ENCODE results near the gene FAM181B.

The FAM181B gene

GRCh38 chr11:82724026-82724425, 9.6 kb downstream of the FAM181B start:
- Histone ChIP-seq H3K36me3 (ENCODE audit: insufficient read depth, low read length) (no peaks in the 10 kb centered on the region), H3K4me1 (ENCODE audit: insufficient read depth, low read length) (peaks cover 12% of the 10 kb centered on the region), H3K4me3 (ENCODE audit: low read length) (no peak overlapping the region), H3K27me3 (ENCODE audit: insufficient read depth, low read length) (peaks cover 9% of the 10 kb centered on the region), H3K9me3 (ENCODE audit: low read length) (no peaks in the 10 kb centered on the region), H2AFZ (ENCODE audit: low read depth, low read length) (no peak overlapping the region)

DNA sequence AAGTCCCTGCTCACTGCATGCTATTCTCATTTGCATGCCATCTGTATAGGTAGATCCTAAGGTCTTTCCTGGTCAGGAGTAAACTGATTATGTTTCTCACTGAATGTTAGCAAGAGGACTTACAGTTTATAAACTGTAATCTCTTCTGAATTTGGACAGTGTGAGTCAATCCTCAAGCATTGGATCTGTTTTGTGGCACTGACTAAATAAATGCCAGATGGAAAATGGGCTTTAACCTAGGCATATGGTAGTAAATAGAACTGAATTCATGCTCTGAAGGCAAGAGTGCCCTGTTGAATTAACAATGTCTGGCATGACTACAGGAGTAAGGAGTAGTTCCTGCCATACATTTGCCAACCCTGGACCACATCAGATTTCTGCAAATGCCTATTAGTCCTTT, 11.4 kb downstream of the FAM181B start:
- no peaks in the 10 kb centered on the region for H3K9me3 ChIP-seq (ENCODE audit: low read length)
- no peaks in the 10 kb centered on the region for H3K36me3 ChIP-seq (ENCODE audit: insufficient read depth, low read length)
- H3K27me3 ChIP-seq (ENCODE audit: insufficient read depth, low read length), result no peaks in the 10 kb centered on the region
- H3K4me1 ChIP-seq (ENCODE audit: insufficient read depth, low read length), result peaks cover 17% of the 10 kb centered on the region
- no peak overlapping the region for H3K4me3 ChIP-seq (ENCODE audit: low read length)
- no peak overlapping the region for H2AFZ ChIP-seq (ENCODE audit: low read depth, low read length)

GRCh38 chr11:82720267-82721065, 13.2 kb downstream of the FAM181B start:
- Histone ChIP-seq H2AFZ (ENCODE audit: low read depth, low read length) (no peak overlapping the region), H3K4me1 (ENCODE audit: insufficient read depth, low read length) (peaks cover 17% of the 10 kb centered on the region), H3K27me3 (ENCODE audit: insufficient read depth, low read length) (no peaks in the 10 kb centered on the region), H3K36me3 (ENCODE audit: insufficient read depth, low read length) (no peaks in the 10 kb centered on the region), H3K9me3 (ENCODE audit: low read length) (no peaks in the 10 kb centered on the region), H3K4me3 (ENCODE audit: low read length) (no peak overlapping the region)

DNA sequence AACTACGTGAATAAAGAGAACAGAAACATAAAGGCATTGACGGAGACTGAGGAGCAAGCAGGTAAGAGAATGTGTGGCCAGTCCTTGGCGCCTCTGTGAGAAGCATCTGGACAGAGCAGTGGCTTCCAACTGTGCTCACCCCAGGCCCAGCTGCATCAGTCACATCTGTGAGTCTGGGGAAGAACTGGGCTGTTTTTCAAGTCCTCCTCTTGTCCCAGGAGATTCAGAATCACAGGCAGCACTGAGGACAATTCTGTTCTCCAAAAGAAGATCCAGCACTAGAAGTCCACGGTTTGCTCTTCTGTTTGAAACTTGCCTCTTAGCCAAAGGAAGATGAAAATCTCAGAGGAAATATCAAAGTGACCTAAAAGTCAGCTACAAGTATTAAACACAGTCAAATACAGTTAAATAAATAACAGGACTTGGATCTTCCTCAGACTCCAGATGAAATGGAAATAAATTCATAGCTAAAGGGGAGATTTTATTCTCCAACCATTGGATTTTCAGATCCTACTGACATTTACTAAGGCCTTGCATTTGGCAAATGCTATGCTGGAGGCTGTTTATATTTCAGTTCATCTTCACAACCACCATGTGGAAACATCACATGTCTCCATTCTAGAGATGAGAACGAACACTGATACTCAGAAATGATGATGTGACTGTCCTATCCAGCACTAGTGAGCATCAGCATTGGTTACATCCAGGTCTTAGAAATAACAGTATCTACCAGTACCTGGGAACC, 14.1 kb downstream of the FAM181B start:
- Histone ChIP-seq H3K4me1 (ENCODE audit: insufficient read depth, low read length) (peaks cover 17% of the 10 kb centered on the region), H2AFZ (ENCODE audit: low read depth, low read length) (no peak overlapping the region), H3K27me3 (ENCODE audit: insufficient read depth, low read length) (no peaks in the 10 kb centered on the region), H3K9me3 (ENCODE audit: low read length) (no peaks in the 10 kb centered on the region), H3K4me3 (ENCODE audit: low read length) (no peak overlapping the region), H3K36me3 (ENCODE audit: insufficient read depth, low read length) (no peaks in the 10 kb centered on the region)

GRCh38 chr11:82718821-82719220, 14.8 kb downstream of the FAM181B start:
- Histone ChIP-seq H3K4me1 (ENCODE audit: insufficient read depth, low read length) (peaks cover 17% of the 10 kb centered on the region), H3K27me3 (ENCODE audit: insufficient read depth, low read length) (no peaks in the 10 kb centered on the region), H3K9me3 (ENCODE audit: low read length) (no peaks in the 10 kb centered on the region), H3K4me3 (ENCODE audit: low read length) (no peak overlapping the region), H3K36me3 (ENCODE audit: insufficient read depth, low read length) (no peaks in the 10 kb centered on the region), H2AFZ (ENCODE audit: low read depth, low read length) (no peak overlapping the region)

DNA sequence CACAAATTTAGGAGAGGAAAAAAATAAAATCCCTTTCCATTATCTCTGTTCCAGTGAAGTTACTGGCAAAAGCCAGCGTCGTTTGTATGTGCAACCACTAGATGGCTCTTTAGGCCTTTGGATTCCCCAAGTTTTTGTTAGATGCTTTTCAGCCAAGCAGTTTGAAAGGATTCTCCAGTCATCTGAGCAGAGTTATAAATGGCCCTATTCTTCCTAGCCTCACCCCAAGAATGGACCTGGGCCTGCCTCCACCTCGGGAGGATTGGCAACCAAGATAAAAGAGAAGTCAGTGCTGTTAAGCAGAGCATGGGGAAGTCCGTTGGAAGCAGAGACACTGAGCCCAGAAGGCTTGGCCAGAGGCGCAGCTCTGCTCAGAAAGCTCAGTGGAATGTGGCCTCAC, 15.4 kb downstream of the FAM181B start:
- Histone ChIP-seq H3K4me1 (ENCODE audit: insufficient read depth, low read length) (peaks cover 17% of the 10 kb centered on the region), H3K27me3 (ENCODE audit: insufficient read depth, low read length) (no peaks in the 10 kb centered on the region), H3K36me3 (ENCODE audit: insufficient read depth, low read length) (no peaks in the 10 kb centered on the region), H3K4me3 (ENCODE audit: low read length) (no peak overlapping the region), H2AFZ (ENCODE audit: low read depth, low read length) (peak overlapping the region; percentile 0), H3K9me3 (ENCODE audit: low read length) (no peaks in the 10 kb centered on the region)

- no peaks in the 10 kb centered on the region for H3K36me3 ChIP-seq (ENCODE audit: insufficient read depth, low read length)
- H2AFZ ChIP-seq (ENCODE audit: low read depth, low read length), result no peak overlapping the region
- H3K4me3 ChIP-seq (ENCODE audit: low read length), result no peak overlapping the region
- no peaks in the 10 kb centered on the region for H3K27me3 ChIP-seq (ENCODE audit: insufficient read depth, low read length)
- no peaks in the 10 kb centered on the region for H3K9me3 ChIP-seq (ENCODE audit: low read length)
- H3K4me1 ChIP-seq (ENCODE audit: insufficient read depth, low read length), result peaks cover 5% of the 10 kb centered on the region
These were observed 19.1 kb downstream of the FAM181B start for GRCh38 chr11:82714346-82715174.

GRCh38 chr11:82711648-82712047, 22.0 kb downstream of the FAM181B start:
- H3K36me3 ChIP-seq (ENCODE audit: insufficient read depth, low read length), result no peaks in the 10 kb centered on the region
- no peak overlapping the region for H2AFZ ChIP-seq (ENCODE audit: low read depth, low read length)
- H3K27me3 ChIP-seq (ENCODE audit: insufficient read depth, low read length), result no peaks in the 10 kb centered on the region
- no peak overlapping the region for H3K4me3 ChIP-seq (ENCODE audit: low read length)
- H3K9me3 ChIP-seq (ENCODE audit: low read length), result no peaks in the 10 kb centered on the region
- no peaks in the 10 kb centered on the region for H3K4me1 ChIP-seq (ENCODE audit: insufficient read depth, low read length)

DNA sequence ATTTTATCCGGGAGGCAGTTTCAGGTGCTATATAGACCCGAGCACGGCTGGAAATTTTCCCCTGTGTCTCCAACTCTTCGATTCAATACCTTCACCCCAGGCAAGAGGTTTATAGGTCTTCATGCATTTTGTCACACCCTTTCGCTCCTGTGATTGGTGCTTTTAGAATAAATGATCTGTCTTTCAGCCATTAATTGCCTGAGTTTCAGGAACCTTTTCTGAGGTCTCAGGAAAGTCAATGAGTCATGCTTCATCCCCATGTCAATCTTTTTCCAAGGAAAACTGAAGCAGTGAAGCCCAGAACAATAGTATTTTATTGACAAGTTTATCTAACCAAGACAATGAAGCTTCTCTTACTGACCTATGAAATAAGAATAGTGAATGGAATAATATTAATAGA, 29.9 kb downstream of the FAM181B start:
- Histone ChIP-seq H3K36me3 (ENCODE audit: insufficient read depth, low read length) (no peaks in the 10 kb centered on the region), H2AFZ (ENCODE audit: low read depth, low read length) (no peak overlapping the region), H3K4me3 (ENCODE audit: low read length) (no peak overlapping the region), H3K27me3 (ENCODE audit: insufficient read depth, low read length) (no peaks in the 10 kb centered on the region), H3K4me1 (ENCODE audit: insufficient read depth, low read length) (no peaks in the 10 kb centered on the region), H3K9me3 (ENCODE audit: low read length) (no peaks in the 10 kb centered on the region)

GRCh38 chr11:82703226-82703625, 30.4 kb downstream of the FAM181B start:
- H3K4me1 ChIP-seq (ENCODE audit: insufficient read depth, low read length), result no peaks in the 10 kb centered on the region
- no peaks in the 10 kb centered on the region for H3K36me3 ChIP-seq (ENCODE audit: insufficient read depth, low read length)
- H2AFZ ChIP-seq (ENCODE audit: low read depth, low read length), result no peak overlapping the region
- no peaks in the 10 kb centered on the region for H3K9me3 ChIP-seq (ENCODE audit: low read length)
- H3K4me3 ChIP-seq (ENCODE audit: low read length), result no peak overlapping the region
- no peaks in the 10 kb centered on the region for H3K27me3 ChIP-seq (ENCODE audit: insufficient read depth, low read length)

- H2AFZ ChIP-seq (ENCODE audit: low read depth, low read length), result no peak overlapping the region
- H3K27me3 ChIP-seq (ENCODE audit: insufficient read depth, low read length), result no peaks in the 10 kb centered on the region
- no peaks in the 10 kb centered on the region for H3K4me1 ChIP-seq (ENCODE audit: insufficient read depth, low read length)
- no peaks in the 10 kb centered on the region for H3K36me3 ChIP-seq (ENCODE audit: insufficient read depth, low read length)
- H3K9me3 ChIP-seq (ENCODE audit: low read length), result no peaks in the 10 kb centered on the region
- H3K4me3 ChIP-seq (ENCODE audit: low read length), result no peak overlapping the region
These were observed 31.7 kb downstream of the FAM181B start for GRCh38 chr11:82701847-82702520.

DNA sequence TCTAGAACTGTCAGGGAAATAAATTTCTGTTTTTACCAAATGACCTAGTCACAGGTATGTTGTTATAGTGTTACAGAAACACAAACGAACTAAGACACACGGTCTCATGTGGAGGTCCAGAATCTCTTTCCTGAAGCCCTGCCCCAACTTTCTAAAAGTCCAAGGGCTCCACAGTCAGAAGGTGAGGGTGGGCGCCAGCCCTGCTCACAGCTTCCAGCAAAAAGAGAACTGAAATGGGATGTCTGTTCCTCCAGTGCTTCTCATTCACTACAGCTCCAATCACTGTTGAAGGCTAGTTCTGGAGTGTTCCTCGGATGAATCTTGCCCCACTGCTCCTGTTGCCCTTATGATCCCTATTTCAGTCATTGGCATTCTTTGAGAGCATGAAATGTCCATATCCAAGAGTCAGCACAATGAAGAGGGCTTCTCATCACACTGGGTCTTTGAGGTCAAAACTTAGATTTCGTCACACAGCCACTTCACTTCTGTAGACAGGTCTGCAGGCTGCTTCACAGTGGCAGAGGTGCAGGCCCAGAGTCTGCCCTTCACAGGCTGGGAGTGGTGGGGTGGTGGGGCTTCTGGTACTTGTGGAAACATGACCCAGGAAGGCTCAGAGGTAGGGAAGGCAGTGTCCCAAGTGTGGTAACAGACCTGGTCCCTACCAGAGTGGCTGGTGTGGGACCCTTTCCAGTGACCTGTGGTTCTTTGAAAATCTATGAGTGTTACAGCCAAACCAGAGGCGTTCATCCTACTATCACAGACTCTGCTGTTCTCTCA, 34.9 kb downstream of the FAM181B start:
- H3K36me3 ChIP-seq (ENCODE audit: insufficient read depth, low read length), result no peaks in the 10 kb centered on the region
- H3K27me3 ChIP-seq (ENCODE audit: insufficient read depth, low read length), result no peaks in the 10 kb centered on the region
- H3K9me3 ChIP-seq (ENCODE audit: low read length), result no peaks in the 10 kb centered on the region
- no peak overlapping the region for H2AFZ ChIP-seq (ENCODE audit: low read depth, low read length)
- H3K4me3 ChIP-seq (ENCODE audit: low read length), result no peak overlapping the region
- H3K4me1 ChIP-seq (ENCODE audit: insufficient read depth, low read length), result no peaks in the 10 kb centered on the region
